Subcutaneous adipose tissue (tissue), 4 donors: ENCODE results near the gene SFMBT2. TPM values are rescaled to one million over a fixed set of nuclear protein-coding genes. Genes with fewer than 3 reads are reported as not detected.

Experiments used
- total RNA-seq, 4 donors: library from RNA; depleted of rRNA; stranded (reverse); fragments of >200 nt; gene quantifications; one replicate each; pipeline ENCODE4 v1.1.0, GENCODE V29; 2016
- TF ChIP-seq, protein P1 (sequence below): fragments of 450-650 bp; IDR thresholded peaks from one replicate; pipeline ENCODE4 v1.5.1; 2016; ENCODE audit warnings: low read depth, mild to moderate bottlenecking, control low read depth, antibody characterized with exemption, moderate library complexity

Gene SFMBT2
- total RNA-seq, 4 donors from 2014 or later = 3.7 to 11.7 (median 7.0) TPM

DNA sequence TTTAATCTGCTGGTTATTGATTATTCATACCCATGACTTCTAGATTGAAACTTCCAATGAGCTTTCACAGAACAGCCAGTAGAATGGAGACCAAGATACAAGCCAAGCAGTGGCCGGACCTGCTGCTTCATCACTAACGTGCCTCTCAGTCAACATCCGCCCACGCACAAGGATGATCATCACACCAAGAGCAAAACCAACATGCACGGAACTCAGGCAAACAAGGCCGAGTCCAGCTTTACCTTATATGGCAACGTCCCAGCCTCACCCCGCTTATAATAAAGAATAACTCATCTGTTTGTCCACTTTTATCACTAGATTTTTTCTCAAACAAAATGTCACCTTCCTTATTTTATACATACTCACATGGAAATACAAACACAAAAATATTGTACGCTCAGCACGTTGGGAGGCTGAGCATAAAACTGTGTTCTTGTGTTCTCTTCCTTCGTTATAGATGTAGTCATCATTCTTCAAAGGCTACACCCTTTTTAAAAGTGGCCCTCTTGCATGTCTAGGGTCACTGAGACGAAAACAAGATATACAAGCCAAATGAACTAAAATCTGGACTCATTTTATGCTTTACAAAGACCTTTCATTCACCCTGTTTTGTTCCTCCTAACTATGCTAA is 122.7 kb downstream of the SFMBT2 start:
- TF ChIP-seq, protein P1, sequence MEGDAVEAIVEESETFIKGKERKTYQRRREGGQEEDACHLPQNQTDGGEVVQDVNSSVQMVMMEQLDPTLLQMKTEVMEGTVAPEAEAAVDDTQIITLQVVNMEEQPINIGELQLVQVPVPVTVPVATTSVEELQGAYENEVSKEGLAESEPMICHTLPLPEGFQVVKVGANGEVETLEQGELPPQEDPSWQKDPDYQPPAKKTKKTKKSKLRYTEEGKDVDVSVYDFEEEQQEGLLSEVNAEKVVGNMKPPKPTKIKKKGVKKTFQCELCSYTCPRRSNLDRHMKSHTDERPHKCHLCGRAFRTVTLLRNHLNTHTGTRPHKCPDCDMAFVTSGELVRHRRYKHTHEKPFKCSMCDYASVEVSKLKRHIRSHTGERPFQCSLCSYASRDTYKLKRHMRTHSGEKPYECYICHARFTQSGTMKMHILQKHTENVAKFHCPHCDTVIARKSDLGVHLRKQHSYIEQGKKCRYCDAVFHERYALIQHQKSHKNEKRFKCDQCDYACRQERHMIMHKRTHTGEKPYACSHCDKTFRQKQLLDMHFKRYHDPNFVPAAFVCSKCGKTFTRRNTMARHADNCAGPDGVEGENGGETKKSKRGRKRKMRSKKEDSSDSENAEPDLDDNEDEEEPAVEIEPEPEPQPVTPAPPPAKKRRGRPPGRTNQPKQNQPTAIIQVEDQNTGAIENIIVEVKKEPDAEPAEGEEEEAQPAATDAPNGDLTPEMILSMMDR = no peak

DNA sequence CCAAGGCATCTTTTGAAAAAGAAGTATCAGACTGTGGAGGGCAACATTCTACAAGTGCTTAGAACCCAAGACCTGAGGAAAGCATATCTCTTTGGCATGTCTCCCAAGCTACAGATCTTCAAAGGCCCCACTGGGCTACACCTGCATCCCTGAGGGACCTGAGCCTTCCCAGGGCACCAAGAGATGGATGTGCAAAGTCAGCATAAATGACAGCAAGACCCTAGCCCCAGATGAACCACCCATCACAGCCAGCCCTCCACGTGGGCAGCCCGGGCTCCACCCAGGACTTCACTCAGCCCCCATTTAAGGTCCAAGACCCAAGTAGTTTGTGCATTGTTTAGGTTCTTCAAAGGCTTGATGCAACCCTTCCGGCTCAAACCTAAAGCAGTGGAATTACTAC is 123.5 kb downstream of the SFMBT2 start:
- TF ChIP-seq, protein P1 = no peak

DNA sequence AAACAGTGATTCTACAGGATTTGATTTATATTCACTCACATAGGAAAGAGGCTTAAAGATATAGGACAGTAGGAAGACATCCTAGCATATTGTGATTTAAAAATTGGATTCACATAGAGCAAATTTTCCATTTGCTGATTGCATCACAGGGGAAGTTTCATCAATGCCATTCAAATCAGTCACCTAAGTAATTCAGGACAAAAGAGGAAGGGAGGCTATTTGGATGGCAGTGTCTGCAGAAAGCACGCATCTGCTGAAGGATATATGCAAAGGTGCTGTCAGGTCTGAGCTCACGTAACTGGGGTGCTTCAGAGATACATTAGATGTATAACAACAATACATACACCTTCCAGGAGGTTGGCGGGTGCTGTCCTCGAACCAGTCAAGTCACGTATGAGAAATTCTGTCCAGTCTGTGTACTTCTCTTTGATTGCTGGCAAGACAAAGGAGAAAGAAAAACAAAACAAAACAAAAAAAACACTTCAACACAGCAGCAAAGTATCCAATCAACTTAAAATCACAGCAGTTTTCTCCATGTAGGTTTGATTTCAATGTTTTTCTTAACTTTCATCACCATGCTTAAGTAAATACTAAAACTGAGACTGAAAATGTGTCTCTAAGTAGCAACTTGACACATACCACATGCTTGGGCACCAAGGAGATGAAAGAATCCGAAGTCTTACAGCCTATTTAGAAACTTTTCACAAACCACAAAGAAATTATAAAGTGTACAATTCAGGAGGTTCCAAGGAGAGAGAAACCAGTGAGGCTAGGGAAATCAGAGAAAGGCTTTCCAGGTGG is 125.1 kb downstream of the SFMBT2 start:
- TF ChIP-seq, protein P1 = no peak

DNA sequence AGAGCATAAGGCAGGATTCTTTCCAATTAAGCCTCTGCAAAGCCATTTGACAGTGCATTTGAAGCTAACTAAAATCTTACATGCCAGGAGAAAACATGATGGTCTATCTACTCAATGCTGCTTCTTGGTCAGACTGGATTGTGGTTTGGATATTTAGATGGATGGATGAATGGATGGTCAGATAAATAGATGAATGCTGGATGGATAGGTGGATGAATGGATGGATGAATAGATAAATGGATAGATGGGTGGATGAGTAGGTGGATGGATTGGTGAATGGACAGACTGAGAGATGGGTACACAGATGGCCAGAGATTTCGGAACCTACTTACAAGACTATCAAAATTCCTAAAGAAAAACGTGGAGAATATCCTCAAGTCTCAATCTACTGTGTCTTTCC is 127.6 kb downstream of the SFMBT2 start:
- TF ChIP-seq, protein P1 = no peak

DNA sequence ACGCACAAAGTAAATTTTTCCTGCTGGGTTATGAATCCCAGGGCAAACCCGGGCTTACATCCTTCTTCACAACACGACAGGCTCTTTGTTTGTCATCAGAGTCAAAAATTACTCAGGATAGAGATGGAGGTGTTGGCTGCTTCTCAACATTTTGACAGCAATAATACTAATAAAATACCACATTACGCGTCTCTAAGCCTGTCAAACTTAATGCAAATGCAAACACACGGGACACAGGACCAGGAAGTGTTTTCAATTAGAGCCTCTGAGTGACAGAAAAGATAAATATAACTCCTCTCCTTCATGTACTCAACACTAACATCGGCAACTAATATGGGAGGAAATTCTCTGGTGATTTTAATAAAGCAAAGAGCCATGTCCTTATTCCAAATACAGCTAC is 128.4 kb downstream of the SFMBT2 start:
- TF ChIP-seq, protein P1 = no peak

DNA sequence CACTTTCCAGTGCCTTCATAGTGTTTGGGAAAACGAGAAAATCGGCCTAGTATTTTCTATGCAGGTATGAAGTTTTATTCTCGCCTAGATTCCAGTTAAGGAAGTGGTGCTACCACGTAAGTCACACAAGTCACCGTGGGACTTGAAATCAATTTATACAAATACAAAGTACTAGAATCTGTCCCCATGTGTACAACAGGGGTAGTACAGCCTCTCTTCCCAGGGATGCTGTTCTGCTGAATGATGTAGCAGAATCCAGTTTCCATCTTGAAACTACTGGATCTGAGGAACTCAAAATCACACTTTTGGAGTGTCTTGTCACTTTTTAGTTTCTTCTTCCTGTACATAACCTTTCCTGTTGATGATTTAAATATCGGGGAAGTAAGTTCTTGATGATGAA is 129.4 kb downstream of the SFMBT2 start:
- TF ChIP-seq, protein P1 = no peak

DNA sequence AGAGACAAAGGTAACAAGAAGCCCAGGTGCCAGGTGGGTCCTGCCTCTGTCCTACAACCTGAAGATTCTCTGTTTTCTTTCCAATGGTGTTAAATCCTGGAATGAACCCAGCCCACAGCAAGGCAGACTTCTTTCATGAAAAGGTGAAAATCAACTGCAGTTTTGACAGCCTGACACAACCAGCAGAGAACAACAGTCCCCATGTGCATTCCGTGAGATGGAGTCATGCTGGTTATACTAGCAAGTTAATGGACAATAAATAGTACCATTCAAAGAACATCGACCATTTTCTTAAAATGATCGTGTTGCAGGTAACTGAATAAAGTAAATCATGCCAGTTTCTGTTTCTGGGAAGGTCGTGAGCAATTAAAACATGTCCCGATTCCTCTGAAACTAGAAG is 131.5 kb downstream of the SFMBT2 start:
- TF ChIP-seq, protein P1 = no peak
